ENCODE results near the gene GLI1. TPM values are rescaled to one million over a fixed set of nuclear protein-coding genes. Genes with fewer than 3 reads are reported as not detected.

The GLI1 gene
- total RNA-seq, 2 experiments from 2014 or later, result 0.40 to 0.73 TPM

DNA sequence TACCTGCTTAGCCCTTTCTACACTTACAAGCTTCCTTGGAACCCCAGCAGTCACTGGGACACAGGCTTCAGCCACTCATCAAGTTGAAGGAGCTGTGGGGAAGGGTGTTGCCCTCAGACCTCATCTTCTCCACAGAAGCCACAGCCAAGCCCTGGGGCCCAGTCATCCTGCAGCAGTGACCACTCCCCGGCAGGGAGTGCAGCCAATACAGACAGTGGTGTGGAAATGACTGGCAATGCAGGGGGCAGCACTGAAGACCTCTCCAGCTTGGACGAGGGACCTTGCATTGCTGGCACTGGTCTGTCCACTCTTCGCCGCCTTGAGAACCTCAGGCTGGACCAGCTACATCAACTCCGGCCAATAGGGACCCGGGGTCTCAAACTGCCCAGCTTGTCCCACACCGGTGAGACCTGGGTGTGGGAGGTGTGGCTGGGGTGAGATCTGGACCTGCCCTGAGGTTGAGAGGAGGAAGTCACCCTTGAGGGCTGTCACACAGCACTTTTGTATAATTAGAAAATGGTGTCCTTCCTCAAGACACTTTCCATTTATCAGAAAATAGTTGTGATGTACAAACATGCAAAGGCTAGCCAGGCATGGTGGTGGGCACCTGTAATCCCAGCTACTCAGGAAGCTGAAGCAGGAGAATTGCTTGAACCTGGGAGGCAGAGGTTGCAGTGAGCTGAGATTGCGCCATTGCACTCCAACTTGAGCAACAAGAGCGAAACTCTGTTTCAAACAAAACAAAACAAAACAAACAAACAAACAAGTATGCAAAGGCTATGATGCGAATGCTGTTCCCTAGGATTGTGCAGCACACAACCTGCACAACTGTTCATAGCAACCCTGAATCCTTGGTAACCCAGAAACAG, 9.9 kb downstream of the GLI1 start:
- Mint-ChIP-seq H3K27ac (no peak overlapping the region), H3K36me3 (ENCODE audit: low read depth) (peaks cover 32% of the 10 kb centered on the region), H3K4me3 (no peak overlapping the region), H3K4me1 (peaks cover 20% of the 10 kb centered on the region), H3K9me3 (ENCODE audit: low read depth) (no peaks in the 10 kb centered on the region), H3K27me3 (no peaks in the 10 kb centered on the region)
- CTCF ChIA-PET, result interaction anchor here (0.6 to 1.9 kb wide), 4 partner anchors 11 to 162 kb away, joined by 3 to 7 read pairs (median 4); no protein-coding TSS in a partner anchor
- POLR2A ChIA-PET, result no interaction called here
- DNase-seq (no peak), ATAC-seq (no peak)
- intact Hi-C loops (cut with DNase I, micrococcal nuclease), result no loop called here

DNA sequence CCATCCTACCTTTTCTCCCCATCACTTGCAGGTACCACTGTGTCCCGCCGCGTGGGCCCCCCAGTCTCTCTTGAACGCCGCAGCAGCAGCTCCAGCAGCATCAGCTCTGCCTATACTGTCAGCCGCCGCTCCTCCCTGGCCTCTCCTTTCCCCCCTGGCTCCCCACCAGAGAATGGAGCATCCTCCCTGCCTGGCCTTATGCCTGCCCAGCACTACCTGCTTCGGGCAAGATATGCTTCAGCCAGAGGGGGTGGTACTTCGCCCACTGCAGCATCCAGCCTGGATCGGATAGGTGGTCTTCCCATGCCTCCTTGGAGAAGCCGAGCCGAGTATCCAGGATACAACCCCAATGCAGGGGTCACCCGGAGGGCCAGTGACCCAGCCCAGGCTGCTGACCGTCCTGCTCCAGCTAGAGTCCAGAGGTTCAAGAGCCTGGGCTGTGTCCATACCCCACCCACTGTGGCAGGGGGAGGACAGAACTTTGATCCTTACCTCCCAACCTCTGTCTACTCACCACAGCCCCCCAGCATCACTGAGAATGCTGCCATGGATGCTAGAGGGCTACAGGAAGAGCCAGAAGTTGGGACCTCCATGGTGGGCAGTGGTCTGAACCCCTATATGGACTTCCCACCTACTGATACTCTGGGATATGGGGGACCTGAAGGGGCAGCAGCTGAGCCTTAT, 10.8 kb downstream of the GLI1 start:
- Mint-ChIP-seq H3K36me3 (ENCODE audit: low read depth) (peaks cover 38% of the 10 kb centered on the region), H3K27ac (no peak overlapping the region), H3K9me3 (ENCODE audit: low read depth) (no peaks in the 10 kb centered on the region), H3K4me3 (no peak overlapping the region), H3K4me1 (peaks cover 22% of the 10 kb centered on the region), H3K27me3 (no peaks in the 10 kb centered on the region)
- DNase-seq (no peak), ATAC-seq (no peak)
- ChIA-PET POLR2A (no interaction called here), CTCF (interaction anchor here (0.6 to 2.2 kb wide), 4 partner anchors 8 to 163 kb away, joined by 3 to 11 read pairs (median 4); no protein-coding TSS in a partner anchor)
- intact Hi-C loops (cut with DNase I, micrococcal nuclease), result no loop called here

DNA sequence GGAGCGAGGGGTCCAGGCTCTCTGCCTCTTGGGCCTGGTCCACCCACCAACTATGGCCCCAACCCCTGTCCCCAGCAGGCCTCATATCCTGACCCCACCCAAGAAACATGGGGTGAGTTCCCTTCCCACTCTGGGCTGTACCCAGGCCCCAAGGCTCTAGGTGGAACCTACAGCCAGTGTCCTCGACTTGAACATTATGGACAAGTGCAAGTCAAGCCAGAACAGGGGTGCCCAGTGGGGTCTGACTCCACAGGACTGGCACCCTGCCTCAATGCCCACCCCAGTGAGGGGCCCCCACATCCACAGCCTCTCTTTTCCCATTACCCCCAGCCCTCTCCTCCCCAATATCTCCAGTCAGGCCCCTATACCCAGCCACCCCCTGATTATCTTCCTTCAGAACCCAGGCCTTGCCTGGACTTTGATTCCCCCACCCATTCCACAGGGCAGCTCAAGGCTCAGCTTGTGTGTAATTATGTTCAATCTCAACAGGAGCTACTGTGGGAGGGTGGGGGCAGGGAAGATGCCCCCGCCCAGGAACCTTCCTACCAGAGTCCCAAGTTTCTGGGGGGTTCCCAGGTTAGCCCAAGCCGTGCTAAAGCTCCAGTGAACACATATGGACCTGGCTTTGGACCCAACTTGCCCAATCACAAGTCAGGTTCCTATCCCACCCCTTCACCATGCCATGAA, 11.5 kb downstream of the GLI1 start:
- no peak for DNase-seq
- Mint-ChIP-seq H3K27ac (no peak overlapping the region), H3K4me1 (peaks cover 27% of the 10 kb centered on the region), H3K9me3 (ENCODE audit: low read depth) (no peaks in the 10 kb centered on the region), H3K4me3 (no peak overlapping the region), H3K27me3 (no peaks in the 10 kb centered on the region), H3K36me3 (ENCODE audit: low read depth) (peaks cover 42% of the 10 kb centered on the region)
- ChIA-PET CTCF (interaction anchor here (0.5 to 2.2 kb wide), 3 partner anchors 8 to 91 kb away, joined by 4 to 11 read pairs (median 9); partner anchors contain the start of gene GLI1), POLR2A (interaction anchor here (1.2 kb wide), 1 partner anchor 16 kb away, joined by 4 read pairs; the partner anchor contains the start of gene INHBE)
- ATAC-seq, result no peak
- intact Hi-C loops (cut with DNase I, micrococcal nuclease), result no loop called here

DNA sequence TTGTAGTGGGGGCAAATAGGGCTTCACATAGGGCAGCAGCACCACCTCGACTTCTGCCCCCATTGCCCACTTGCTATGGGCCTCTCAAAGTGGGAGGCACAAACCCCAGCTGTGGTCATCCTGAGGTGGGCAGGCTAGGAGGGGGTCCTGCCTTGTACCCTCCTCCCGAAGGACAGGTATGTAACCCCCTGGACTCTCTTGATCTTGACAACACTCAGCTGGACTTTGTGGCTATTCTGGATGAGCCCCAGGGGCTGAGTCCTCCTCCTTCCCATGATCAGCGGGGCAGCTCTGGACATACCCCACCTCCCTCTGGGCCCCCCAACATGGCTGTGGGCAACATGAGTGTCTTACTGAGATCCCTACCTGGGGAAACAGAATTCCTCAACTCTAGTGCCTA, 12.1 kb downstream of the GLI1 start:
- intact Hi-C loops (cut with DNase I, micrococcal nuclease), result no loop called here
- ChIA-PET CTCF (interaction anchor here (0.5 to 2.2 kb wide), 6 partner anchors 9 to 360 kb away, joined by 3 to 11 read pairs (median 4); partner anchors contain the start of genes GLI1 and STAT6), POLR2A (interaction anchor here (1.2 kb wide), 1 partner anchor 16 kb away, joined by 4 read pairs; the partner anchor contains the start of gene INHBE)
- Mint-ChIP-seq H3K4me1 (peaks cover 28% of the 10 kb centered on the region), H3K27me3 (no peaks in the 10 kb centered on the region), H3K4me3 (no peak overlapping the region), H3K9me3 (ENCODE audit: low read depth) (no peaks in the 10 kb centered on the region), H3K36me3 (ENCODE audit: low read depth) (peaks cover 48% of the 10 kb centered on the region), H3K27ac (no peak overlapping the region)
- no peak for ATAC-seq
- DNase-seq, result no peak

DNA sequence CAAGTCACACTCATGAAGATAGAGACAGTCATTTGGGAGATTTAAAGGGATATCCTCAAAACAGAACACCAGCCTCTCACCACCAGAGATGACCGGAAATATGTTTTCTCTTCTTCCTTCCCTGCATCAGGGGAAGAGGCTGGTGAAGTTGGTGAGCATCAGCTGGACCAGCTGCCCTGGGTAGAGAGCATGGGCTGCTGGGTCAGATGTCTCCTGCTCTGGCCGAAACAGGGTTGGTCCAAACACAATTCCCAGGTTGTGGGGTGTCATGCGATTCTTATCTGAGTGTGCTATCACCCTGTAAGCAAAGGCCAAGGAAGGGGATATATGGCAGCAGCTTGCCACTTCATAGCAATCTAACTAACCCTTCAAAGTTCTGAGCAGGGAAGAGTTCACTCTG, 12.8 kb downstream of the GLI1 start:
- ChIA-PET POLR2A (interaction anchor here (1.2 kb wide), 1 partner anchor 17 kb away, joined by 4 read pairs; the partner anchor contains the start of gene INHBE), CTCF (interaction anchor here (0.6 to 2.2 kb wide), 4 partner anchors 10 to 92 kb away, joined by 3 to 11 read pairs (median 6); partner anchors contain the start of gene GLI1)
- Mint-ChIP-seq H3K27me3 (no peaks in the 10 kb centered on the region), H3K36me3 (ENCODE audit: low read depth) (peaks cover 52% of the 10 kb centered on the region), H3K4me3 (no peak overlapping the region), H3K9me3 (ENCODE audit: low read depth) (no peaks in the 10 kb centered on the region), H3K27ac (peak overlapping the region; percentile 64), H3K4me1 (peaks cover 28% of the 10 kb centered on the region)
- intact Hi-C loops (cut with DNase I, micrococcal nuclease), result no loop called here
- ATAC-seq (no peak), DNase-seq (no peak)

DNA sequence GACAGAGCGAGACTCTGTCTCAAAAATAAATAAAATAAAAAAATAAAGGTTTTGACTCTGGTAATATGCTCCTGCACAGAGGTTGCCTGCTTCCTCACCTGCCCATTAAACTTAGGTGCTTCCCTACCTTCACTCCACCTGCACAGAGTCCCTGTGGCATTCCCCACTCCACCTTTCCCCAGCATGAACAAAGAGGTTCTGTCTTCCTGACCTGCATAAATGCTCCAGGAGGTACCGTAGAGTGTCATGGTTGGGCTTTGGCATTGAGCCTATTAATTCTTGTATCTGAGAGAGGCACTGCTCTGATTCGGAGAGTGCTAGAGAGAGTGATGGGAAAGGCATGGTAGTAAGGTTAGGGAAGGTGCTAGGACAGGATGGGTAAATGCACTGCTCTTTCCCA, 13.8 kb downstream of the GLI1 start:
- intact Hi-C loops (cut with DNase I, micrococcal nuclease), result no loop called here
- ChIA-PET POLR2A (no interaction called here), CTCF (interaction anchor here (0.5 to 4.6 kb wide), 6 partner anchors 10 to 394 kb away, joined by 3 to 58 read pairs (median 3); partner anchors contain the start of gene GLI1)
- no peaks in the 10 kb centered on the region for H3K27me3 Mint-ChIP-seq
- peaks cover 53% of the 10 kb centered on the region for H3K36me3 Mint-ChIP-seq (ENCODE audit: low read depth)
- H3K4me3 Mint-ChIP-seq, result no peak overlapping the region
- peaks cover 33% of the 10 kb centered on the region for H3K4me1 Mint-ChIP-seq
- no peak for DNase-seq
- no peak for ATAC-seq
- no peak overlapping the region for H3K27ac Mint-ChIP-seq
- H3K9me3 Mint-ChIP-seq (ENCODE audit: low read depth), result no peaks in the 10 kb centered on the region

DNA sequence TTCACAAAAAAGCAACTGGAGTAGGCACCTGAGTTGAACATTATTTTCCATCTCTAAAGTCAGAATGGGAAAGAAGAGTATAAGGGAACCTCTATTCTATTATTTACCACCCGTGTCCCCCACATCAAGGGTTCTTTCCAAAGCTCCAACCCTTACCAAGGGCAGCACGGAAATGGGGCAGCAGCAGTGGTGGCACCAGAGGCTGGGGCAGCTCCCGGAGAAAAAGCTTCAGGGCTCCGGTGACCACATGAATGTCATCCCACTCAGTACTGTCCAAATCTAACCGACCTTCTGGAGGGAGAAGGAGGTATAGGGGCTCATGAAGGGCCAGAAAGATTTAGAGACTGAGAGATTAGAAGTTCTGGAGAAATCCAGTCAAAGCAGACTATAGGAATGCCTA, 14.3 kb downstream of the GLI1 start:
- CTCF ChIA-PET, result interaction anchor here (0.5 to 4.6 kb wide), 8 partner anchors 10 to 395 kb away, joined by 3 to 58 read pairs (median 4); partner anchors contain the start of genes GLI1 and SHMT2
- H3K9me3 Mint-ChIP-seq (ENCODE audit: low read depth), result no peaks in the 10 kb centered on the region
- no peaks in the 10 kb centered on the region for H3K27me3 Mint-ChIP-seq

DNA sequence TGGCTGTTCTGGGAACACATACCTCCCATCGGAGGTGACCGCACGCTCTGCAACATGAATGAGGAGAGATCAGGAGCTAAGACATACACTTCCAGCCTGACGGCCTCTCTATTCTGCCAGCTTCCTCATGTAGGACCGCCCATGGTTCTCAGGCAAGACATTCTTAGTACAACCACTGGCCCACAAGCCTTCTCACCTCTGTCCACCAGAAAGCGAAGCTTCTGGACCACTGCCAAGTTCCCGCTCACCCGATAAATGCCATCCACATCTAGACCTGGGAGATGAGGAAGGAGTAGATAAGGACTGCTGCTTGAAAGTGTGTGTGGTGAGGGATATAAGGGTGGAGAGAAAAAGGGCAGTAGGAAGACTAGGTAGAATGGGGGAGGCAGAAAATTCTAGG, 14.8 kb downstream of the GLI1 start:
- Mint-ChIP-seq H3K4me1 (peaks cover 43% of the 10 kb centered on the region), H3K9me3 (ENCODE audit: low read depth) (no peaks in the 10 kb centered on the region), H3K27me3 (no peaks in the 10 kb centered on the region), H3K27ac (peak overlapping the region; percentile 37), H3K4me3 (peak overlapping the region; percentile 44), H3K36me3 (ENCODE audit: low read depth) (peaks cover 60% of the 10 kb centered on the region)
- ATAC-seq, result no peak
- POLR2A ChIA-PET, result no interaction called here
- CTCF ChIA-PET, result interaction anchor here (0.6 to 4.6 kb wide), 10 partner anchors 9 to 244 kb away, joined by 3 to 58 read pairs (median 4); partner anchors contain the start of genes GLI1 and SHMT2
- no peak for DNase-seq
- intact Hi-C loops (cut with DNase I, micrococcal nuclease), result no loop called here

More for the DNA sequence above, 14.3 kb downstream of the GLI1 start:
- peaks cover 57% of the 10 kb centered on the region for H3K36me3 Mint-ChIP-seq (ENCODE audit: low read depth)
- no peak overlapping the region for H3K4me3 Mint-ChIP-seq
- intact Hi-C loops (cut with DNase I, micrococcal nuclease), result no loop called here
- ATAC-seq (no peak), DNase-seq (no peak)
- H3K4me1 Mint-ChIP-seq, result peaks cover 38% of the 10 kb centered on the region
- H3K27ac Mint-ChIP-seq, result peak overlapping the region; percentile 37
- POLR2A ChIA-PET, result no interaction called here

DNA sequence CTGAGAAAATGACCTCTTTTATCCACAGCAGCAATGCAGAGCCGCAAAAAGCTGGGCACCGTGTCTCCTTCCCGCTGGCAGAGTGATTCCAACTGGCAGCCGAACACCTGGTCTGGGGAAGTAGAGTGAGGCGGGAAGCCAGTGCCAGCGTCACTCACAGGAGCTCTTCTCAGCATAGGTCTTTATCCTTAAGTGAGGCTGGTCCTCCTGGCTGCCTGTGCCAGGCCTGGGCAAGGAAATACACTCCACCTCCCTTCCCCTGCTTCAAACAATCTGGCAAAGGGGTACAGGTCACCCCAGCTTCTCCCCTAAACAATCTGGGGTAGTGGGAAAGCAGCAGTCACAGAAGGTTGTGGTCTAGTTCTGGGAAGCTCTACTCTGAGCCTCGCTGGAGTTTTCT, 15.3 kb downstream of the GLI1 start:
- Mint-ChIP-seq H3K9me3 (ENCODE audit: low read depth) (no peaks in the 10 kb centered on the region), H3K27ac (peak overlapping the region; percentile 37), H3K4me3 (peak overlapping the region; percentile 44), H3K4me1 (peaks cover 47% of the 10 kb centered on the region), H3K36me3 (ENCODE audit: low read depth) (peaks cover 64% of the 10 kb centered on the region), H3K27me3 (no peaks in the 10 kb centered on the region)
- intact Hi-C loops (cut with DNase I, micrococcal nuclease), result loop anchor here (5.0 kb wide), 3 partner anchors 217 to 388 kb away; partner anchors contain the start of genes NAB2 (in 1 of the 2) and OS9 (in 1 of the 2)
- ATAC-seq (no peak), DNase-seq (no peak)
- CTCF ChIA-PET, result interaction anchor here (0.6 to 4.6 kb wide), 13 partner anchors 9 to 384 kb away, joined by 3 to 58 read pairs (median 3); partner anchors contain the start of genes CDK4, GLI1 and SHMT2
- POLR2A ChIA-PET, result interaction anchor here (1.0 kb wide), 1 partner anchor 16 kb away, joined by 3 read pairs; the partner anchor contains the start of gene GLI1

DNA sequence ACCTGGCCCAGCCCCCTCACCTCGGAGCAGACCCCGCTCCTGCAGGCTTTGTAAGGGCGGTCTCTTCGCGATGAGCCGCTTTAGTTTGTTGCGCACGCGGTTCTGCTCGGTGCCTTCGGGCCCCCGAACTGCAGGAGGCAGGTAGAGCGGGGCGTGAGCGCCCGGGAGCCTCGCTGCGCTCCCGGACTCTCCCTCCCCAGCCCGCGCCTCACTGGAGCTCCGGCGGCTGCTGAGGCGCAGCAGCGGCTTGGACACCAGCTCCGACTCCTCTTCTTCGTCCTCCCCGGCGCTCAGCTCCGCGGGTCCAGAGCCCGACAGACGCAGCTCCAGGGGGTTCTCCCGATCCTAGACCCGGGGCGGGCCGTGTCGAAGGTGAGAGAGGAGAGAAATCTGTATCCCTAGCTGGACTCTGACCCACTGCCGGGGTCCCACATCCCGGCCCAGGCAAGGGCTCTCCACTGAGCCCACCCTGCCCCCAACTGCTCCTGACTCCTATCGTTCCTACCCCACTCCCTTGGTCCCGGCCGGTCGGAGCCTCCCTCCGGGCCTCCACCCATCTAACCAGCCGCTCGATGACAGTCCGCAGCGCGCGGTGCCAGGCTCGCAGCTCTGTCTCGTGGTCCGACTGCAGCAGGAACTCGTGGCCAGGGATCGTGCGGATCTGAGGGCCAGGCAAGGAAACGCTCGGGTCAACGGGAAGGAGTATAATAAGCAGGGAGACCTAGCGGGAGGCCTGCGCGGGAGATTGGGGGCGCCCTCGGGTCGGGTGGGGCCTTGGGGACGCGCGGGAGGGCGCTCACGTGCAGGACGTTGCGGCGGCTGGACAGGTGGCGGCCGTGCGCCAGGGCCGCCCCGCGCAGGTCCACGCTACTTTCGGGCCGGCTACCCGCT, 15.9 kb downstream of the GLI1 start:
- no peak for ATAC-seq
- H3K4me1 Mint-ChIP-seq, result peaks cover 54% of the 10 kb centered on the region
- H3K9me3 Mint-ChIP-seq (ENCODE audit: low read depth), result no peaks in the 10 kb centered on the region
- no peaks in the 10 kb centered on the region for H3K27me3 Mint-ChIP-seq
- H3K27ac Mint-ChIP-seq, result peak overlapping the region; percentile 99
- ChIA-PET POLR2A (interaction anchor here (0.5 to 1.0 kb wide), 3 partner anchors 16 to 112 kb away, joined by 3 to 13 read pairs (median 8); partner anchors contain the start of gene GLI1), CTCF (interaction anchor here (0.7 to 4.6 kb wide), 18 partner anchors 8 to 385 kb away, joined by 3 to 58 read pairs (median 3); partner anchors contain the start of genes CDK4, DCTN2, GLI1 and SHMT2)
- peak overlapping the region; percentile 86 for H3K4me3 Mint-ChIP-seq
- intact Hi-C loops (cut with DNase I, micrococcal nuclease), result loop anchor here (1.0 to 5.0 kb wide), 8 partner anchors 13 to 388 kb away; partner anchors contain the start of genes DCTN2 (in 1 of the 2), DDIT3 (in 1 of the 2), GLI1 (in 1 of the 2) and NAB2 (in 1 of the 2)
- DNase-seq, result no peak
- peaks cover 68% of the 10 kb centered on the region for H3K36me3 Mint-ChIP-seq (ENCODE audit: low read depth)
